GM12865 (cell line): ENCODE data around the gene AGO1.
"Not testable (repeated sequence)": the region's sequence is repeated elsewhere in the genome, so short reads cannot be mapped to it uniquely, and the experiment has no call there.

Experiments
- DNase-seq: peaks from one replicate; pipeline ENCODE4 v3.0.0; 2010; ENCODE audit warnings: low read depth
- H3K4me3 ChIP-seq: 2 replicates; pipeline ENCODE4 v1.5.1; 2011; ENCODE audit warnings: mild to moderate bottlenecking, low read depth, low read length, control low read depth
- CTCF ChIP-seq: IDR thresholded peaks from 2 replicates; pipeline ENCODE4 v1.5.1; 2011; ENCODE audit warnings: low read length, control low read depth, low read depth, inconsistent platforms; ENCODE audit not compliant: insufficient read depth; ENCODE audit errors: missing control alignments

Gene AGO1

GRCh38 chr1:35962952-35963351 is 79.9 kb downstream of the AGO1 start:
- H3K4me3 ChIP-seq, result no peak overlapping the region
- TF ChIP-seq CTCF, result no peak
- DNase-seq, result no peak

- DNase-seq, H3K4me3 ChIP-seq: not testable (repeated sequence)
These were observed 81.3 kb downstream of the AGO1 start for GRCh38 chr1:35964277-35964676.

GRCh38 chr1:35968396-35968795 is 85.4 kb downstream of the AGO1 start:
- TF ChIP-seq CTCF, result no peak
- no peak overlapping the region for H3K4me3 ChIP-seq
- no peak for DNase-seq

GRCh38 chr1:35971601-35972000 is 88.6 kb downstream of the AGO1 start:
- TF ChIP-seq CTCF, result no peak
- no peak for DNase-seq
- no peak overlapping the region for H3K4me3 ChIP-seq

- DNase-seq, H3K4me3 ChIP-seq: not testable (repeated sequence)
These were observed 89.6 kb downstream of the AGO1 start for GRCh38 chr1:35972631-35973030.

- TF ChIP-seq CTCF, result no peak
- DNase-seq, result no peak
- H3K4me3 ChIP-seq, result no peak overlapping the region
These were observed 97.1 kb downstream of the AGO1 start for GRCh38 chr1:35980090-35980489.
